ENCODE measurements around the gene SYNGR3.

GRCh38 chr16:2040787-2041522 lies 51.2 kb downstream of the SYNGR3 start:
- TF ChIP-seq CTCF (IDR thresholded peaks at IDR 0.05; ENCODE audit: insufficient read depth, low read length, poor library complexity, severe bottlenecking), result no peak
- no peak for TF ChIP-seq EZH2phosphoT487 (conservative IDR thresholded peaks at IDR 0.05; ENCODE audit: low read length)

All from SU-DHL-6 (cell line).